Dermis microvascular lymphatic vessel endothelial cell (primary cell): Measurements from ENCODE around the gene PAEP. TPM values are rescaled to one million over a fixed set of nuclear protein-coding genes. Genes with fewer than 3 reads are reported as not detected.
"Not testable (repeated sequence)": the region's sequence is repeated elsewhere in the genome, so short reads cannot be mapped to it uniquely, and the experiment has no call there.

ENCODE experiments used
- DNase-seq, 2 donors: peaks; one replicate each; pipeline versions ENCODE4 v3.0.0 to v3.0.0-alpha.2; 2010; ENCODE audit warnings: low read depth in 2 of 2
- total RNA-seq: library from RNA; depleted of rRNA; stranded (reverse); fragments of >200 nt; gene quantifications from 2 replicates; pipeline ENCODE4 v1.2.1, GENCODE V29; 2014

Gene PAEP
- total RNA-seq, 1 donor from 2014 or later, result not detected

DNA sequence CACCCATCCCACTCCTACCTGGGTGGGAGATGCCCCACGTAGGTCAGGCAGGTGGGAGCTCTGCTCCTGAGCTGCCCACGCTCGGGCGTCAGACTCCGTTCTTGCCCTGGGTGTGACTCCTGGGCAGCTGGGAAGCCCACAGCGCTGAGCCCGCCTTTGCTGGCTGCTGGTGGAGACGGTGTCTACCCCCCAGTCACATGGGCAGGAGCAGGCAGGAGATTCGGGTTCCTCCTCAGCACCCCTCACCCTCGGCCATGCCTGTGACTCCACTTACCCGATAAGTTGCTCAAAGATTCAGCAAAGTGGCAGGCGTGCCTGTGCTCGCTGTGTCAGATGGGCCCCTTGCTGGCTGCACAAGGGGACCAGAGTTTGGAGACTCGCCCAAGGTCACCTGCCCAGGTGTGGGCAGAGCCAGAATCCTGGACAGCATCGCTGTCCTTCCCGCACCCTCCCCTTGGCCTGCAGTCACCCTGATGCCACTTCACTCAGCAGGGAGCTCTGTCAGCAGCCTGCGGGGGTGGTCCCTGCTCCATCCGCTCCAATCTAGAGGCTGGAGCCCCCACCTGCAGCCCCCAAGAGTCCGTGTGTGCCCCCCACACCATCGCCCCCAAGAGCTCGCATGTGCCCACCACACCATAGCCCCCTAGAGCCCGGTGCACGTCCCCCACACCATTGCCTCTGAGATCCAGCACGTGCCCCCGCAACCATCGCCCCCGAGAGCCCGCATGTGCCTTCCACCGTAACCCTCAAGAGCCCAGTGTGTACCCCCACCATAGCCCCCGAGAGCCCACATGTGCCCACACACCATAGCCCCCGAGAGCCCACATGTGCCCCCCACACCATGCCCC lies 36.1 kb upstream of the PAEP start:
- DNase-seq, result no peak

DNA sequence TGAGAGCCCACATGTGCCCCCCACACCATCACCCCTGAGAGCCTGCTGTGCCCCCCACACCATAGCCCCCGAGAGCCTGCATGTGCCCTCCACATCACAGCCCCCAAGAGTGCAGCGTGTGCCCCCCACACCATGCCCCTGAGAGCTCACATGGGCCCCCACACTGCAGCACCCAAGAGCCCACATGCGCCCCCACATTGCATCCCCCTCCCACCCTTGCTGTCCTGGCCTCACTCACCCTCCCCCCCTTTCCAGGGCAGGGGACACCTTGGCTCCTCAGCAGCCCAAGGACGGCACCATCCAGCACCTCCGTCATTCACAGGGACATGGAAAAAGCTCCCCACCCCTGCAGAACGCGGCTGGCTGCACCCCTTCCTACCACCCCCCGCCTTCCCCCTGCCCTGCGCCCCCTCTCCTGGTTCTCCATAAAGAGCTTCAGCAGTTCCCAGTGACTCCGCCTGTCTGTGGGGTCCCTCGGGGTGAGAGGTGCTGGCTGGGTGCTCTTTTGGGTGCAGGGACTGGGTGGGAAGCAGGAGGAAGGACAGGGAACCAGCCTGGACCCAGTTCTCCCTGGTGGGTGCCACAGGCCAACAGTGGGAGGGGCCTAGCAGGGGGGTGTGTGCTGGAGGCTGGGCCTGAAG lies 35.3 kb upstream of the PAEP start:
- DNase-seq, result no peak

DNA sequence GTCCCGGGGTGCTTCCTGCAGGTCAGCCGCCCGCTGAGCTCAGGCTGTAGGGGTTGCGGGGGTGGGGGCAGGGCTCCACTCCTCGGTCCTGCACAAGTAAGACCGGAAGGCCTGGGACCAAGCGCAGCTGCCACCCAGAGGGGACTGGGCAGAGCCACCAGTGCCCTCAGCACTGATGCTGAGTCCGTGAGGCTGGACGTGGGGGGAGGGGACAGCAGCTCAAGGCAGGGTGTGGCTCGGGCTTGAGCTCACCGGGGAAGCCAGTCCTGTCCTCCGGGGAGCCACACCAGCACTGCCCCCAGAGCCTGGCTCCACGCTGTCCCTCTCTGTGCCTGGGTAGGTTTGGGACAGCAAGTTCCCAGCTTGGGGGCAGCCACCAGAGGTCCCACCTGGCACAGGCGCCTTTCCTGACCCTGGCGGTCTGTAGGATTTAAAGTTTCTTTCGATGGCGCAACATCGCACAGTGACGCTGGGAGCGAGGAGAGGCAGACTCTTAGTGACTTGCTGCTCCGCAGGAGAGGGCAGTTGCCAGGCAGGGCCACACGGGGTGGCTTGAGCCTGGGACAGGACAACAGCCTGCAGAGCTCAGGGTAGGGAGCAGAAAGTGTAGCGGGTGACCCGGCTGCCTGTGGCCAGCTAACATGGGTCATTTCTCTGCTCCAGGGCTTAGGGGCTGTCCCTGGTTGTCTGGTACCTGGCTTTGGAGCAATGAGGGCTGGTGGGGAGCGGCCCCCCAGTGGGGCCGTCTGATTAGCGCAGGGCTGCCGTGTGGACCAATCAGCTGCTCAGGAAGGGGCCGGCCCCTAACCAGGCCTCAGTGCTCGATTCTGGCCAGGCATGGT lies 34.6 kb upstream of the PAEP start:
- no peak for DNase-seq

DNA sequence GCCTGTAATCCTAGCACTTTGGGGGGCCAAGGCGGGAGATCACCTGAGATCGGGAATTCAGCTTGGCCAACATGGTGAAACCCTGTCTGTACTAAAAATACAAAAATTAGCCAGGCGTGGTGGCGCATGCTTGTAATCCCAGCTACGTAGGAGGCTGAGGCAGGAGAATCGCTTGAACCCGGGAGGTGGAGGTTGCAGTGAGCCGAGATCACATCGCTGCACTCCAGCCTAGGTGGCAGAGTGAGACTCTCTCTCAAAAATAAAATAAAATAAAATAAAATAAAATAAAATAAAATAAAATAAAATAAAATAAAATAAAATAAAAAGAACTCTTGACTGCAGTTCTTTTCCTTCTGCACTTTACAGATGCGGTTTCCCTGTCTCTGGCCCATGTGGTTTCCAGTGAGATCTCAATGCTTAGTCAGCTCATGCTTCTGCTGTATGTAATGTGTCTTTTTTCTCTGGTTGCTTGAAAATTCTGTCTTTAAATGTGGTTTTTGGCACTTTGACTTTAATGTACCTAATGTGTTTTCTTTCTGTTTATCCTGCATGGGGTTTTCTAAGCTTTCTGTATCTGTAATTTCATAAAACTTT lies 32.6 kb upstream of the PAEP start:
- DNase-seq, result not testable (repeated sequence)

DNA sequence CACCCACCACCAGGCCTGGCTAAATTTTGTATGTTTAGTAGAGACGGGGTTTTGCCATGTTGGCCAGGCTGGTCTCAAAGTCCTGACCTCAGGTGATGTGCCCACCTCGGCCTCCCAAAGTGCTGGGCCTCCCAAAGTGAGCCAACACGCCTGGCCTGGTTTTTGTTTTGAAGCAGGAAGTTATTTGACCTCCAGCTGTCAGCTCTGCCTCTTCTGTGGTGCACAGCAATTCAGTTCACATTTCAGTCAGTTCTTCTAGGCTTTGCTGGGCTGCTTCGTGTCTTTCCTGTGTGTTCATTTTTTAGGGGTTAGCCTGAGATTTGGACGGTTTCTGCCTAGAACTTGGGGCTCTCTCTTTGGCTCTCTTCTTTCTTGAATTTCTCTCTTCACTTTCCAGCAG lies 31.4 kb upstream of the PAEP start:
- no peak for DNase-seq

DNA sequence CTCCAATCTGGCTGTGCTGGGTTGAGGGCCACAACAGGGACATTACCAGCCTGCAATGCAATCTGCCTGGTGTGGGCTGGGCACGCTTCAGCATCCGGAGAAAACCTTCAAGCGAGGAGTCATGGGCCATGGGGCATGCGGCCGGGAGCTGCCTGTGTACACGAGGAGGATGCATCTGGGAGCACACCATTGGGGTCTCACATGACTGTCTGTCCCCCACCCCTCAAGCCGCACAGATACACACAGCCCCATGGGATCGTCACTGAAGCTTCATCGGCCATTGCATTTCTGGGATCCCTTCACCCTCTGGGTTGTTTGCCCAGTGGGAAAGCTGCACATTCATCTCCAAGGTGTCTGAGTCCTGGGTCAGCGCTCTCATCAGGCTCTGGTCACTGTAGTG lies 30.5 kb upstream of the PAEP start:
- no peak for DNase-seq

DNA sequence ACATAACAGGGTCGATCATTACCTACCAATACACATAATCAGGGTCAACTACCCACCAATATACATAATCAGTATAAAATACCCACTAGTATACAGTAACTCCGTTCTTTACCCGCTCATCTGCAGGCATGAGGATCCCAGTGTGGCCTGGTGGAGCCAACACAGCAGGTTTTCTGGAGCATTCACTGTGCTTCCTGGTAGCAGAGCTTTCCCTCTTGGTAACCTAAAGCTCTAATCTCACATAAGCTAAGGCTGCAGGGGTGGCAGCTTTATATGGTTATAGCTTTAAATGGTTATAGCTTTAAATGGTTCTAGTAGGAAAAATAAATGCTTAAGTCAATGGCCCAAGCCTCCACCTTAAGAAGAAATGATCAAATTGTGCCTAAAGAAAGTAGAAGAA lies 28.4 kb upstream of the PAEP start:
- DNase-seq, result no peak

DNA sequence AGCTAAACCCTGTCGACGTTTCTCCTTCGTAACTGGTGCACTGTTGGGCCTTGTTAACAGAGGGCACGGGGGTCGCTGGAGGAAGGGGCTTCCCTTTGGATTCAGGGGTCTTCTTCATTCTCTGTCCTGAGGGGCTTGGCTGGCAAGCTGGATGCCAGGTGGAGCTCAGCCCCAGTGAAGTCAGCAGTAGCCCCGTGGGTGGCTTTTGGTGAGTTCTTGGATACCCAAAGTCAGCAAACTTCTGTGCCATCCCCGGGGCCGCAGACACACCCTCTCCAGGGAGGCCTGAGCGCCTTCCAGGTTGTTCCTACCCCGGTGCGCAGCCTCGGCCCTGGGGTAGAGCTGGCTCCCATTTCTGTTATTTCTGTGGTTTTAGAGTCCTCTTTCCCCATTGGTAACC lies 27.9 kb upstream of the PAEP start:
- no peak for DNase-seq

DNA sequence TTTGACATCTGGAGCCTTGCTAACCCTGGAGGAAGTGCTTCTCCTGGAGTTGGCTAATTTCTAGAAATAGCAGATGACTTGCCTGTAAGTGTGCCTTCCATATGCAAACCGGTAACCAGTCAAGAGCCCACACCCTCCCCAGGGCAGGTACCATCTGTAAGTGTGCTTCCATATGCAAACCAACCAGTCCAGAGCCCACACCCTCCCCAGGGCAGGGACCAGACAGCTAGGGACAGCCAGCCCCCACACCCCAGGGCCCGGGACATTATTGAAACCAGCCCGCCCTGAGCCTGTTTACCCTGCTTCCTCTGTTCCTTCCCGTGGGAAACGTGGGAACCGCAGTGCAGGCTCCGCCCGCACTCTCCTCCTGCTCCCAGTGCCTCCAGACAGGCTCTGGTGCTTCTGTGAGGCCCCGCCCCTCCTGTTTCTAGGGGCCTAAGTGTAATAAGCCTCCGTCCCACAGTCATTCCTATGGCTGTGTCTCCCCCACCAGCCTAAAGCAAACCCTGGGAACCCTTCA lies 27.3 kb upstream of the PAEP start:
- DNase-seq, result not testable (repeated sequence)

DNA sequence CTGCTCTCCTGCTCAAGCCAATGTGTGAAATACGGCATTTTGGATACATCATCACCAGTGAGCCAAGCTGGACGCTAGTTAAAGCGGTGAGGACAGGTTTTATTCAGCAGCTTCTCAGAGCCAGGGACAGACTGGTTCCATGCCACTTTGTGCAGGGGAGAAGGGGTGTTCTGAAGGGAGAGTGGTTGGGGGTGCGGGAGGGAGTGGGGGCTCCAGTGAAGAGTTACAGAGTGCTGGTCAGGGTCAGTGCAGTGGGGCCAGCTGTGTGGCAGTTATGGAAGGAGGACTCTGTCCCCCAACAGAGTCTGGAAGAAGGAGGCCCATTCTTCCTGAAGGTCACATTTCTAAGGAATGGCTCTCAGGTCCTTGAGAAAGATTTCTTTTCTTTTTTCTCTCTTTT lies 26.7 kb upstream of the PAEP start:
- not testable (repeated sequence) for DNase-seq

DNA sequence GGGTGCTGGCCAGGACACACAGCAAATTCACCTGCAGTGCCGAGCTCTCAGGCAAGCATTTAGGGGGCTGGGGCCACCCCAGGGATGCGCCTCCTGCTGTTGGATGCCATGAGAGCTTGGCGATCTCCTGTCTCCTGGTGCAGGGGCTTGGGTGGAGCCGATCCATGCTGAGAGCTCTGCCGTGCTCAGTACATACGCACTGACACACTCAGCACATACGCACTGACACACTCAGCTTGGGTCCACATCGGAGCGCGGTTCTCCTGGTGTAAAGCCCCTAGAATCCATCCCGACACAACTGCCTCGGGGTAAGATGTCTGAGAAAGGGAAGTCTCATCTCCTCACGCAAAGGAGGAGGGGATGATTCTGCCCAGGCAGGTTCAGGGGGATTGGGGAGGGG lies 25.9 kb upstream of the PAEP start:
- not testable (repeated sequence) for DNase-seq

DNA sequence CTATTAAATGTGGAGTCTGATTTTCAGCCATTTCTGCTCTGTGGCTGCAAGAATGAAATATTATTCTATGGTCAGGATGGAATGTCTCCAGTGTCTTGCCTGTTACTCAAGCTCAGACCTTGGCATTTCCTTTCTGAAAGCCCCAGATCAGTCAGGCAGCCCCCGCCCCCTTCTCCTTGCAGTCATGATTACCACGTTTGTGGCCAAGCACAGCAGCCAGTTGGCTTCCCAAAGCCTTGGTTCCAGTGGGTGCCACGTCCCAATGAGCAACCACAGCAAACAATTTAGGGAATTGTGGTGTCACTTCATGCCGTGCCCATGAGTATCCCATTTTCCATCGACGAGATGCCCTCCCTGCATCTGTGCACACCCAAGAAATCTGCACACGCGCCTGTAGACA lies 25.3 kb upstream of the PAEP start:
- DNase-seq, result no peak

DNA sequence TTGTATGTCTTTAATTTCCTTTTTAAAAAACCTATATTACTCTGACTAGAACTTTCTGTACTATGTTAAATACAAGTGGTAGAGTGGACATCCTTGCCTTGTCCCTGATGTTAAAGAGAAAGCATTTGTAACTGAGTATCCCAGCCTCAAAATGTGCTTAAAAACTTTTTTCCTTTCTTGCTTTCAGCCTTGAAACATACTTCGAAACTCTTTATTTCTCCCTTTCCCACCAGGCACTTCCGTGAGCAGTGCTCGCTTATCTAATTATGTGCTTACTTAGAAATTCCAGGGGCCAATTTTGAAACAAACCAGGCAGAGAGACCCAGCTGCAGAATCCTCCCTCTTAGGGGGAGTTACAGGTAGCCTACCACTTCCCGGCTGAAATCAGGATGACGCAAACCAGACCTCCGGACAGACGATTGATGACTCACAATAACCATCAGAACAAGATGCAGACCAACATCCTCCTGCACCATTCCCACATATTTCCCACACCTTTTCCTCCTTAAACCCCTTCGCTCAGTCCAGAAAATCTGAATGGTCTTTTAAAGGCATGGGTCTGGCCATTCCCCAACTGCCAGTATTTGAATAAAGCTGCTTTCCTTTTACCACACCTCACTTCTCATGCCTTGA lies 18.2 kb upstream of the PAEP start:
- peak in 1 of 2 donors; percentile 15 for DNase-seq

DNA sequence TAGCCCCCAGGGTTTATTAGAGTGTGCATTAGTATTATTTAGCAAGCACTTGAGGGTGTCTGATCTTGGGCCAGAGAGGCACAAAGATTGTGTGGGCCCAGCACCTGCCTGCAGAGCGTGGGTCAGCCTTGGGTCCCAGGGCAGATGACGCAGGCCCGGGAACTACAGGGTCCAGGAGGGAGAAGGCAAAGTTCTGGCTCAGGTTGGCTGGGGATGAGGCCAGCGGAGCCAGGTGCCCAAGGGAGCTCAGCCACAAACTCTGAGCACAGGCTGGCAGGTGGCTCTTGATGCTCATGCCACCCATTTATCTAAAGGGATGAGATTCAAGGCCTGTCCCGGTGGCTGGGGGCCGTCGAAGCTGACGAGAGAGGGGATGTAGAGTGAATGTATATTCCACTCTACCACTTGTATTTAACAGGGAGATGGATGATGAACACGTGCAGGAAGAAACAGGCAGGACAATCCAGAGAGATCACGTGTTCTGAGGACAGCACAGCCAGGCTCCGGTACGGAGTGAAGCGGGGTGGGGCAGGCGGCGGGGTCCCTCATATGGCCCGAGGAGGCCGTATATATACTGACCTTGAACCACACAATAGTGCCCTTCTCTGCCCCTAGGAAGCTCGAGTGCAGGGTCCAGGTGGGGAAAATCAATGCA lies 16.4 kb upstream of the PAEP start:
- no peak for DNase-seq

DNA sequence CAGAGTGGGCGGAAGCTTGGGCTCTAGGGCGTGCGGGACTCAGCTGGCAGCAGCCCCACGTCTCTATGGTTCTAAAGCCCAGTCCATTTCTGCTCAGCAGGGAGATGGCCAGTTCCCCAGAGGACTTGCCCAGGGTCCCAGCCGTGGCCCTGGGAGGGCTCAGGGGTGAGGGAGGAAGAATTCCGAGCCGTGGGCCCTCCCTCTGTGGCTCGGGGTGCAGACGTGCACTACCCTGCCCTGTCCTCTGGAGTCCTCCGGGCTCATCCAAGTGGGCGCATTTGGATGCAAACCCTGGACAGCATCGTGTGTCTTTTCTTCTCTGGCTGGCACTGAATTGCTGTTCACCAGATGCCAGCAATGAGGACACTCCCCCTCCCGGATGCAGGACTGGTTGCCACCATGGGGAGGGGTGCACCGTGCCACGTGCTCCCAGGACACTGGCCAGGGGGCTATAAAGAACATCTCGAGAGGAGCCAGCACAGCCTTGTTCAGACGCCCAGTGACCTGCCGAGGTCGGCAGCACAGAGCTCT lies 15.8 kb upstream of the PAEP start, which contains the start of gene OBP2A:
Gene OBP2A, plus strand, starts transcription at position 481 of the 531 bp plus-strand sequence. CDS start 55 bp downstream, outside the sequence.
- not testable (repeated sequence) for DNase-seq

DNA sequence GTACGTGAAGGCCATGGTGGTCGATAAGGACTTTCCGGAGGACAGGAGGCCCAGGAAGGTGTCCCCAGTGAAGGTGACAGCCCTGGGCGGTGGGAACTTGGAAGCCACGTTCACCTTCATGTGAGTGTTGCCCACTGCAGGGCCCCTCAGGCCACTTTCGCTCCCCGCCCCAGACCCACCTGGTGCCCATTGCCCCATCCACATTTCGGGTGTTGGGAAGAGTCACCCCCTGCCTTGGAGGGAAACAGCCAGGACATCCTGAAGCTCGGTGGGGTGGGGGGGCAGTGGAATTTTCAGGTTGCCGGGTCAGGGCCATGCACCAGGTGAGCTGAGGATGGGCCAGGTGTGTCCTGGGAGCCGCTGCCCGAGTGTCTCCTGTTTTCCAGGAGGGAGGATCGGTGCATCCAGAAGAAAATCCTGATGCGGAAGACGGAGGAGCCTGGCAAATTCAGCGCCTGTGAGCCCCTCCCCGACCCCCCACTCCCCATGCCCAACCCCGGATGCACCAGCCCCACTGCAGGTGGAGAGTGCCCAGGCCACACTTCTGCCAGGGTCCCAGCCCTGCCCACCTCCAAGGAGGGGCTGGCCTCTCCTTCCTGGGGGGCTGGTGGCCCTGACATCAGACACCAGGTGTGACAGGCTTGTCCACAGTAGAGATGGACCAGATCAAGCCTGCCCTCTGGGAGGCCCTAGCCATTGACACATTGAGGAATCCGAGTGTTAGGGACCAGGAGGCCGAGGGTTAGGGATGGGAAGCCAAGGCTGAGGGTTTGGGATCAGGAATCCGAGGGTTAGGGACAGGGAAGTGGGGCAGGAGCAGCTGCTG lies 14.6 kb upstream of the PAEP start:
- DNase-seq, result not testable (repeated sequence)

DNA sequence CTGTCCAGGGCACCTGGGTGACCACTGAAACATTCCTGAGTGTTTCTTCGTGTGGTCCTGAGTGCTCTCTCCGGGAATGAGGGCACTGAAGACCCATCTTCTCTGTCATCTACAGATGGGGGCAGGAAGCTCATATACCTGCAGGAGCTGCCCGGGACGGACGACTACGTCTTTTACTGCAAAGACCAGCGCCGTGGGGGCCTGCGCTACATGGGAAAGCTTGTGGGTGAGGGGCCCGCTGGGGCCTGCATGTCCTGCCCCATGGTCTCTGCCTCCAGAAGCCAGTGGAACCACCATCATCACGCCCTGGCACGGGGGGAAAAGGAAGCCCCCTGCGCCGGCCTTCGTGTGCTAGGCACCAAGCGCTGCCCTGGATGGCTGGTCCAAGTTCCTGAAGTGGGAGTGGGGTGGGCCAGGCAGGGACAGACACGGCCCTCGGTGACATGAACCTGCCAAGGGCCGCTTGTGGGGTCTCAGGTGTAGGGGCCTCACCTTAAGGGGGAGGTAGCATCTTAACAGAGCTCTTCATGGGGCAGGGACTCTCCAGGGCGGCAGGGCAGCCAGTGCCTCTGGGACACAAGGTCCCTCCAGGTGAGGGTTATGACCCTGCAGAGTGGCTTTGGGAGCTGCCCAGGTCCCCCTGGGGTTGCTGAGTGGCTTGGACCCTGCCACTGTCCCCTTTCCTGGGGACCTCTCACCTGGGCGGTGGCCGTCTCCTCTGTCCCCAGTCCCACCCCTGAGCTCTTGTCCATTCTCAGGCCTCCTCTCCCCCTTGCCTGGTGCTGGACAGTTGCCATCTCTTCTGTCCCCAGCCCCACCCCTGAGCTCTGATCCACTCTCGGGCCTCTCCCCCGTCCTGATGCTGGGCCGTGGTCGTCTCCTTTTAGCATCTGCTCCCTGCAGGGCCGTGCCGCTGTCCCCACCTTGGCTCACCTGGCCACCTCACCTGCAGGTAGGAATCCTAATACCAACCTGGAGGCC lies 13.5 kb upstream of the PAEP start:
- DNase-seq, result no peak
